ENCODE results near the gene LAPTM4A. TPM values are rescaled to one million over a fixed set of nuclear protein-coding genes. Genes with fewer than 3 reads are reported as not detected.

LAPTM4A gene
- polyA plus RNA-seq, 2 of the 4 experiments (the other 2 are of a cell fraction): 275 to 509 TPM

GRCh38 chr2:20061940-20062339, 10.5 kb upstream of the LAPTM4A start:
- peak overlapping the region in 1 of 2 experiments; percentile 10; a peak in 1 of 6 replicates for H3K27ac ChIP-seq
- POLR2A ChIA-PET: interaction anchor here (2.4 kb wide), 1 partner anchor 10 kb away, joined by 19 read pairs; the partner anchor contains the start of gene LAPTM4A

GRCh38 chr2:20061476-20061875, 10.0 kb upstream of the LAPTM4A start:
- FAIRE-seq (no peak), ATAC-seq (no peak), DNase-seq (ENCODE audit: low read depth in 1 of 2, low spot score in 1 of 2) (no peak)
- ChIA-PET POLR2A (interaction anchor here (2.4 kb wide), 1 partner anchor 9 kb away, joined by 19 read pairs; the partner anchor contains the start of gene LAPTM4A), CTCF (interaction anchor here (1.1 to 2.9 kb wide), 5 partner anchors 9 to 46 kb away, joined by 4 to 8 read pairs (median 7); no protein-coding TSS in a partner anchor)
- TF ChIP-seq SMC3 (IDR thresholded peaks at IDR 0.05) (no peak), KDM1A (IDR thresholded peaks at IDR 0.05; ENCODE audit: low read depth) (no peak), REST (IDR thresholded peaks at IDR 0.05) (no peak), ZSCAN20 (CRISPR knock-in tag; IDR thresholded peaks at IDR 0.05) (no peak), HOXA7 (CRISPR knock-in tag; IDR thresholded peaks at IDR 0.05) (no peak), TP53 (CRISPR knock-in tag; IDR thresholded peaks at IDR 0.05) (no peak), ZC3H11A (IDR thresholded peaks at IDR 0.05) (no peak), JUNB (IDR thresholded peaks at IDR 0.05) (no peak), BCL3 (IDR thresholded peaks at IDR 0.05) (no peak), NPAS2 (CRISPR knock-in tag; IDR thresholded peaks at IDR 0.05; ENCODE audit: borderline replicate concordance) (no peak), POLR2AphosphoS2 (conservative IDR thresholded peaks at IDR 0.05; ENCODE audit: low read length) (no peak), BHLHE40 (IDR thresholded peaks at IDR 0.05; ENCODE audit: low read depth, low read length) (no peak), TFCP2L1 (CRISPR knock-in tag; IDR thresholded peaks at IDR 0.05) (no peak), PHF8 (IDR thresholded peaks at IDR 0.05; ENCODE audit: borderline replicate concordance, low read depth) (no peak), MYC (IDR thresholded peaks at IDR 0.05; ENCODE audit: borderline replicate concordance, low read length) (no peak), USF2 (IDR thresholded peaks at IDR 0.05) (no peak)
- Histone ChIP-seq H3K4me3 (no peak overlapping the region), H3K4me1 (peaks cover 16% of the 10 kb centered on the region), H3K27ac (no peak overlapping the region), H3K9me3 (no peaks in the 10 kb centered on the region), H3K4me2 (no peak overlapping the region)
- 61% methylated on average over 3 of the region's 3 CpGs for WGBS (ENCODE audit: missing lambda C conversion rate)

More at GRCh38 chr2:20061940-20062339, 10.5 kb upstream of the LAPTM4A start:
- CTCF ChIA-PET: interaction anchor here (1.0 to 2.9 kb wide), 7 partner anchors 9 to 46 kb away, joined by 3 to 8 read pairs (median 6); no protein-coding TSS in a partner anchor
- peaks cover 21% of the 10 kb centered on the region for H3K4me1 ChIP-seq
- H3K4me3 ChIP-seq: no peak overlapping the region
- FAIRE-seq (no peak), DNase-seq (ENCODE audit: low read depth in 1 of 2, low spot score in 1 of 2) (no peak), ATAC-seq (no peak)
- no peak overlapping the region for H3K4me2 ChIP-seq
- H3K9me3 ChIP-seq: no peaks in the 10 kb centered on the region
- TF ChIP-seq KDM1A (IDR thresholded peaks at IDR 0.05; ENCODE audit: low read depth): no peak
- TF ChIP-seq ZSCAN20 (CRISPR knock-in tag; IDR thresholded peaks at IDR 0.05): no peak
- no peak for TF ChIP-seq SMC3 (IDR thresholded peaks at IDR 0.05)
- 89% methylated on average over 5 of the region's 5 CpGs for WGBS (ENCODE audit: missing lambda C conversion rate)

- ATAC-seq (no peak), FAIRE-seq (no peak), DNase-seq (ENCODE audit: low read depth in 1 of 2, low spot score in 1 of 2) (no peak)
- ChIA-PET POLR2A (interaction anchor here (2.4 kb wide), 1 partner anchor 8 kb away, joined by 19 read pairs; the partner anchor contains the start of gene LAPTM4A), CTCF (interaction anchor here (0.9 to 1.9 kb wide), 5 partner anchors 9 to 34 kb away, joined by 3 to 8 read pairs (median 4); partner anchors contain the start of gene LAPTM4A)
- no peaks in the 10 kb centered on the region for H3K9me3 ChIP-seq
- no peak overlapping the region for H3K4me2 ChIP-seq
- whole genome bisulfite sequencing (ENCODE audit: missing lambda C conversion rate): 96% methylated on average over 1 of the region's 1 CpG
- no peak for TF ChIP-seq HOXA7 (CRISPR knock-in tag; IDR thresholded peaks at IDR 0.05)
- TF ChIP-seq MAX (IDR thresholded peaks at IDR 0.05): no peak
- no peak for TF ChIP-seq RARB (CRISPR knock-in tag; IDR thresholded peaks at IDR 0.05)
- TF ChIP-seq HEYL (CRISPR knock-in tag; IDR thresholded peaks at IDR 0.05): no peak
- no peak for TF ChIP-seq CHD2 (IDR thresholded peaks at IDR 0.05; ENCODE audit: low read length, partially characterized antibody)
- no peak overlapping the region for H3K4me3 ChIP-seq
- H3K27ac ChIP-seq: no peak overlapping the region
- peaks cover 2% of the 10 kb centered on the region for H3K4me1 ChIP-seq
Observed at GRCh38 chr2:20060106-20060505, 8.7 kb upstream of the LAPTM4A start.

Measured in A549 (cell line).